ENCODE results near the gene FOSB. TPM values are rescaled to one million over a fixed set of nuclear protein-coding genes. Genes with fewer than 3 reads are reported as not detected.

FOSB gene
- total RNA-seq, 2 experiments from 2014 or later = 36.0 to 43.9 TPM

GRCh38 chr19:45444318-45445041 is 23.3 kb upstream of the FOSB start:
- H3K27me3 Mint-ChIP-seq = no peaks in the 10 kb centered on the region
- H3K27ac Mint-ChIP-seq = no peak overlapping the region
- POLR2A ChIA-PET = no interaction called here
- DNase-seq = peak; percentile 80
- no peaks in the 10 kb centered on the region for H3K9me3 Mint-ChIP-seq
- H3K4me1 Mint-ChIP-seq = peaks cover 54% of the 10 kb centered on the region
- CTCF ChIA-PET = interaction anchor here (0.6 to 8.6 kb wide), 8 partner anchors 12 to 114 kb away, joined by 3 to 310 read pairs (median 6); partner anchors contain the start of gene FOSB
- H3K36me3 Mint-ChIP-seq (ENCODE audit: low read depth) = no peaks in the 10 kb centered on the region
- H3K4me3 Mint-ChIP-seq = peak overlapping the region; percentile 30

GRCh38 chr19:45445139-45445538 is 22.7 kb upstream of the FOSB start:
- H3K4me3 Mint-ChIP-seq = no peak overlapping the region
- no peaks in the 10 kb centered on the region for H3K9me3 Mint-ChIP-seq
- DNase-seq = no peak
- no peaks in the 10 kb centered on the region for H3K36me3 Mint-ChIP-seq (ENCODE audit: low read depth)
- H3K4me1 Mint-ChIP-seq = peaks cover 59% of the 10 kb centered on the region
- ChIA-PET CTCF (interaction anchor here (0.6 to 3.1 kb wide), 8 partner anchors 12 to 113 kb away, joined by 3 to 20 read pairs (median 4); partner anchors contain the start of gene FOSB), POLR2A (no interaction called here)
- no peaks in the 10 kb centered on the region for H3K27me3 Mint-ChIP-seq
- H3K27ac Mint-ChIP-seq = no peak overlapping the region

GRCh38 chr19:45446295-45446694 is 21.5 kb upstream of the FOSB start:
- no peak overlapping the region for H3K4me3 Mint-ChIP-seq
- POLR2A ChIA-PET = interaction anchor here (0.5 kb wide), 1 partner anchor 32 kb away, joined by 3 read pairs; no protein-coding TSS in a partner anchor

DNA sequence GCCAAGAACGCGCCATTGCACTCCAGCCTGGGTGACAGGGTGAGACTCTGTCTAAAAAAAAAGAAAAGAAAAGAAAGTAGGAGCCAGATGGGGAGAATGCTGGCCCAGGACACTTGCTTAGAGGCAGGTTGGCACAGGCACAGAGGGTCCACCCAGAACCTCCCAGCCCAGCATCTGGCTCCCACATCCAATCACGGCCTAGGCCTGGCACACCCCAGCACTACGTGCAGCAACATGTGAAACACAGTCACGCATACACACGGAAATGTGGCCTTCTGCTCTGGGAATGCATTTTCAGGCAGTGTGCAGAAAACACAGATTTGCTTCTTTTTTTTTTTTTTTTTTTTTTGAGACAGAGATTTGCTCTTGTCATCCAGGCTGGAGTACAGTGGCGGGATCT is 20.9 kb upstream of the FOSB start:
- H3K27me3 Mint-ChIP-seq = no peaks in the 10 kb centered on the region
- ChIA-PET POLR2A (no interaction called here), CTCF (interaction anchor here (0.6 to 3.1 kb wide), 4 partner anchors 20 to 223 kb away, joined by 5 to 20 read pairs (median 10); partner anchors contain the start of gene FOSB)
- DNase-seq = no peak
- no peaks in the 10 kb centered on the region for H3K36me3 Mint-ChIP-seq (ENCODE audit: low read depth)
- H3K27ac Mint-ChIP-seq = no peak overlapping the region
- no peak overlapping the region for H3K4me3 Mint-ChIP-seq
- peaks cover 61% of the 10 kb centered on the region for H3K4me1 Mint-ChIP-seq
- H3K9me3 Mint-ChIP-seq = no peaks in the 10 kb centered on the region

More at GRCh38 chr19:45446295-45446694, 21.5 kb upstream of the FOSB start:
- Mint-ChIP-seq H3K36me3 (ENCODE audit: low read depth) (no peaks in the 10 kb centered on the region), H3K27ac (no peak overlapping the region), H3K4me1 (peaks cover 55% of the 10 kb centered on the region), H3K27me3 (no peaks in the 10 kb centered on the region), H3K9me3 (no peaks in the 10 kb centered on the region)
- CTCF ChIA-PET = interaction anchor here (2.3 to 3.1 kb wide), 3 partner anchors 21 to 39 kb away, joined by 8 to 20 read pairs (median 12); partner anchors contain the start of gene FOSB
- peak; percentile 49 for DNase-seq

DNA sequence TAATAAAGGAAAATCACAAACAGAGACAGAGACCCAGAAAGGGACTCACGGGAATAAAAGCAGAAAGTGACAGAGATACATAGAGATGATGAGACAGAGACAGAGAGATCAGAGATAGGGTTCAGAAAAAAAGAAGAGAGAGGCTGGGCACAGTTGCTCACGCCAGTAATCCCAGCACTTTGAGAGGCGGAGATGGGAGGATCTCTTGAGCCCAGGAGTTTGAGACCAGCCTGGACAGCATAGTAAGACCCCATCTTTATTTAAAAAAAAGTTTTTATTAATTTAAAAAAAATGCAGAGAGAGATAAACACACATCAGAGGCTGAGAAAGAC is 19.4 kb upstream of the FOSB start:
- no peak overlapping the region for H3K4me3 Mint-ChIP-seq
- H3K27me3 Mint-ChIP-seq = no peaks in the 10 kb centered on the region
- H3K36me3 Mint-ChIP-seq (ENCODE audit: low read depth) = no peaks in the 10 kb centered on the region
- H3K9me3 Mint-ChIP-seq = no peaks in the 10 kb centered on the region
- ChIA-PET POLR2A (no interaction called here), CTCF (interaction anchor here (1.4 to 3.1 kb wide), 3 partner anchors 9 to 30 kb away, joined by 7 to 28 read pairs (median 11); no protein-coding TSS in a partner anchor)
- H3K27ac Mint-ChIP-seq = no peak overlapping the region
- no peak for DNase-seq
- H3K4me1 Mint-ChIP-seq = peaks cover 54% of the 10 kb centered on the region

DNA sequence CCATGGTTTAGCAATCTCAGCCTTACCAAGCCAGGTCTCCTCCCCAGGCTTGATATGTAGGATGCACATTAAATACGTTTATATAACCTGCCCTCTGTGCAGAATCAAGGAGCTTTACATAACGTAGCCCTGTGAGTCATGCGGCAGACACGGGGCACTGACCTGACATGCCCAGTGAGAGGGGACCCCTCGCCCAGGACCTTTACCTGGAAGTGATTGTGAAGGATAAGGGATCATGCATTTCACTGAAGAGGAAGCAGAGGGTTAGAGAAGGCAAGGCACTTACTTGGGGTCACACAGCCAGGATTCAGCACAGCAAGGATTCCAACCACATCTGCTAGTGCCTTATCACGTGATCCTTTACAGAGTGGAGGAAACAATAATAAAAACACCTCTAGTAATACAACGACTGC is 18.9 kb upstream of the FOSB start:
- H3K4me1 Mint-ChIP-seq = peaks cover 51% of the 10 kb centered on the region
- ChIA-PET CTCF (interaction anchor here (1.4 to 3.1 kb wide), 4 partner anchors 10 to 37 kb away, joined by 6 to 28 read pairs (median 9); no protein-coding TSS in a partner anchor), POLR2A (no interaction called here)
- peak overlapping the region; percentile 78 for H3K27ac Mint-ChIP-seq
- no peak for DNase-seq
- H3K9me3 Mint-ChIP-seq = no peaks in the 10 kb centered on the region
- H3K27me3 Mint-ChIP-seq = no peaks in the 10 kb centered on the region
- no peak overlapping the region for H3K4me3 Mint-ChIP-seq
- H3K36me3 Mint-ChIP-seq (ENCODE audit: low read depth) = no peaks in the 10 kb centered on the region

GRCh38 chr19:45450012-45450333 is 17.8 kb upstream of the FOSB start:
- peak; percentile 28 for DNase-seq
- Mint-ChIP-seq H3K27me3 (no peaks in the 10 kb centered on the region), H3K9me3 (no peaks in the 10 kb centered on the region), H3K36me3 (ENCODE audit: low read depth) (no peaks in the 10 kb centered on the region), H3K4me3 (peak overlapping the region; percentile 90), H3K27ac (peak overlapping the region; percentile 98), H3K4me1 (peaks cover 43% of the 10 kb centered on the region)
- ChIA-PET POLR2A (no interaction called here), CTCF (interaction anchor here (1.7 to 3.1 kb wide), 3 partner anchors 11 to 35 kb away, joined by 6 to 28 read pairs (median 11); no protein-coding TSS in a partner anchor)

DNA sequence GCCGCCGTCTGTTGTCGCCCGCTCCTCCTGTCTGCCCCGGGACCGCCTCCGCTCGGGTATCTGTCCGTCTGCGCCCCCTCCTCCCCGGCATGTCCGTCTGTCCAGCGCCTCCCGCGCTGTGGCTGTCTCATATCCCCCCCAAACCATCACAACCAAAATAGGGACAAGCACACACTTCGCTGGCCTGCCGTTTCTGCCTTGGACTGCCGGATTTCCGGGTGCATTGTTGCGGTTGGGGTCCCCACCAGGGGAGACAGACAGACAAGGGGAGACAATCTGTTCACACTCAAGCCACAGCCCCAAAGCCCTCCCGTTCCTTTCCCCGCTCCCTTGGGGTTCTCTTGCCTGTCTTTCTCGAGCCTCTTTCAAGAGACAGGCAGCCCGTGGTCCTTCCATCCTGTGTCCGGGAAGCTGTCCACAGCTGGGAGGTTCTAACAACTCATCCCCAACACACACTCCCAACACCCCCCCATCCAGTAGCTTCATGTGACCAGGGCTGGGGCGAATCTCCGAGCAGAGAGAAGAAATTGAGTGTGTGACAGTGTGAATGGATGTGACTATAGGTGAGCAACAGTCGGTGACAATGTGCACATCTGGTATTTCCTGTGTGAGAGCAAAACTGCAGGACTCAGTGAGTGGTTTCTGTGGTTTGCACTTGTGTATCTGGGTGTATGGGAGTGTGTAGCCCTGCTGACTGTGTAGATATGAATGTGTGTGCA is 16.5 kb upstream of the FOSB start:
- Mint-ChIP-seq H3K27ac (peak overlapping the region; percentile 93), H3K4me1 (peaks cover 50% of the 10 kb centered on the region), H3K9me3 (no peaks in the 10 kb centered on the region), H3K27me3 (peaks cover 4% of the 10 kb centered on the region), H3K4me3 (peak overlapping the region; percentile 83), H3K36me3 (ENCODE audit: low read depth) (no peaks in the 10 kb centered on the region)
- POLR2A ChIA-PET = interaction anchor here (0.6 kb wide), 1 partner anchor 1664 kb away, joined by 4 read pairs; no protein-coding TSS in a partner anchor
- DNase-seq = peak; percentile 69
- CTCF ChIA-PET = interaction anchor here (1.3 to 4.7 kb wide), 2 partner anchors 12 to 34 kb away, joined by 3 to 18 read pairs; no protein-coding TSS in a partner anchor

- POLR2A ChIA-PET = interaction anchor here (0.6 kb wide), 1 partner anchor 1665 kb away, joined by 4 read pairs; no protein-coding TSS in a partner anchor
- H3K9me3 Mint-ChIP-seq = no peaks in the 10 kb centered on the region
- peaks cover 4% of the 10 kb centered on the region for H3K27me3 Mint-ChIP-seq
- H3K4me3 Mint-ChIP-seq = peak overlapping the region; percentile 83
- DNase-seq = no peak
- CTCF ChIA-PET = interaction anchor here (1.3 to 4.7 kb wide), 2 partner anchors 12 to 33 kb away, joined by 3 to 18 read pairs; no protein-coding TSS in a partner anchor
- no peaks in the 10 kb centered on the region for H3K36me3 Mint-ChIP-seq (ENCODE audit: low read depth)
- H3K27ac Mint-ChIP-seq = peak overlapping the region; percentile 93
- peaks cover 51% of the 10 kb centered on the region for H3K4me1 Mint-ChIP-seq
These were observed 15.9 kb upstream of the FOSB start for GRCh38 chr19:45451850-45452387.

DNA sequence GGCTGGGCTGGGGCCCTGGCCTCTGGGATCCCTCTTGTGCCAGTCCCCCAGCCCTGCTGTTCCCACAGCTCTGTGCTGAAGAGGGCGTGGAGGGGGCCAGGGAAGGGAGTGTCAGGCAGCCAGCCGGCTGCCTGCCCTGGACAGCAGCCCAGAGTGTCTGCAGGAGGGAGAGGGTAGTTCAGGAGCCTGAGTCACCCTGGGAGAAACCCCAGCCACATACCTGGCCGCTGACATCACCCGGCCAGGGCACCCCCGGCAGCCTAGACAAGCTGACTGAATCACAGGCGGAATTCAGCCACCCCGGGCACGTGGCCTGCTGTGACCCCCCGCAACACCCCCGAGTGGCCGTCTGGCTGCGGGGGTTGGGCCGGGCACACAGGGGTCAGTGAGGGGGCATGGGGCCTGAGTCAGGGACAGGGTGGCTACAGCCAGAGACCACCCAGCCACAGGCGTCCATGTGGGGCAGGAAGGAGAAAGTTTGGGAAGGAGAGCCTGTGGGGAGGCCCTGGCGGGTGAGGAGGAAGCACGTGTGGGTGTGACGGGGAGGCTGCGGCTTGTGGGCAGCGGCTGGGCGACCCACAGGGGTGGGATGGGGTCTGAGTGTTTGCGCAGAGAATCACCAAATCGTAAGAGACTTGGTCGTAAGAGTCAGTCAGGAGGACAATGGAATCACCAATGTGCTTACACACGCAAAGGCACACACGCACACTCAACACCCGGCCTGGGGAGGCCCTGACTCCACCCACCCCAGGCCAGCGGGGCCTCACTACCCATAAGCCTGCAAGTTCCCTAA is 11.9 kb upstream of the FOSB start:
- ChIA-PET POLR2A (no interaction called here), CTCF (interaction anchor here (0.6 to 4.9 kb wide), 6 partner anchors 11 to 132 kb away, joined by 3 to 28 read pairs (median 9); no protein-coding TSS in a partner anchor)
- Mint-ChIP-seq H3K4me3 (no peak overlapping the region), H3K27ac (no peak overlapping the region), H3K9me3 (no peaks in the 10 kb centered on the region), H3K27me3 (peaks cover 4% of the 10 kb centered on the region), H3K4me1 (peaks cover 28% of the 10 kb centered on the region), H3K36me3 (ENCODE audit: low read depth) (no peaks in the 10 kb centered on the region)
- no peak for DNase-seq

- H3K27me3 Mint-ChIP-seq = peaks cover 4% of the 10 kb centered on the region
- no peak overlapping the region for H3K27ac Mint-ChIP-seq
- peaks cover 23% of the 10 kb centered on the region for H3K4me1 Mint-ChIP-seq
- H3K4me3 Mint-ChIP-seq = no peak overlapping the region
- H3K9me3 Mint-ChIP-seq = no peaks in the 10 kb centered on the region
- CTCF ChIA-PET = interaction anchor here (0.6 to 4.9 kb wide), 11 partner anchors 11 to 1272 kb away, joined by 3 to 28 read pairs (median 3); partner anchors contain the start of gene FOSB
- no peaks in the 10 kb centered on the region for H3K36me3 Mint-ChIP-seq (ENCODE audit: low read depth)
- POLR2A ChIA-PET = no interaction called here
- DNase-seq = no peak
These were observed 11.3 kb upstream of the FOSB start for GRCh38 chr19:45456500-45456815.

GRCh38 chr19:45457776-45458175 is 10.0 kb upstream of the FOSB start:
- Mint-ChIP-seq H3K4me1 (peaks cover 14% of the 10 kb centered on the region), H3K27ac (peak overlapping the region; percentile 65), H3K27me3 (peaks cover 4% of the 10 kb centered on the region), H3K4me3 (no peak overlapping the region), H3K36me3 (ENCODE audit: low read depth) (no peaks in the 10 kb centered on the region), H3K9me3 (no peaks in the 10 kb centered on the region)
- CTCF ChIA-PET = interaction anchor here (0.6 to 4.9 kb wide), 7 partner anchors 12 to 184 kb away, joined by 3 to 28 read pairs (median 4); no protein-coding TSS in a partner anchor
- DNase-seq = no peak
- POLR2A ChIA-PET = no interaction called here

Data from activated CD4-positive, alpha-beta T cell treated with anti-CD3 and anti-CD28 coated beads, Interleukin-2, amount 10 ng/mL, durations not matched to agents 7 days and 5 days (primary cell).